Measurements from ENCODE around the gene TAF1A.
"Not testable (repeated sequence)": the region's sequence is repeated elsewhere in the genome, so short reads cannot be mapped to it uniquely, and the experiment has no call there.

The TAF1A gene

GRCh38 chr1:222620566-222620965 is 30.8 kb upstream of the TAF1A start:
- Histone ChIP-seq H3K4me3 (ENCODE audit: insufficient read depth, low read depth, low read length) (no peak overlapping the region), H3K27ac (ENCODE audit: insufficient read depth, low read depth, low read length, poor library complexity, severe bottlenecking) (no peak overlapping the region), H3K4me1 (ENCODE audit: control insufficient read depth, insufficient read depth, low read length) (peaks cover 11% of the 10 kb centered on the region), H3K36me3 (ENCODE audit: control insufficient read depth, insufficient read depth, low read length) (peaks cover 3% of the 10 kb centered on the region), H3K27me3 (ENCODE audit: control insufficient read depth, insufficient read depth, low read length, poor library complexity, severe bottlenecking) (peaks cover 13% of the 10 kb centered on the region), H3K9me3 (ENCODE audit: control insufficient read depth, low read length) (no peaks in the 10 kb centered on the region)
- 94 to 96% methylated on average over 2 of the region's 2 CpGs for WGBS, 2 experiments

- WGBS, 2 experiments, result 15 to 22% methylated on average over 19 to 20 of the region's 20 CpGs
- H3K36me3 ChIP-seq (ENCODE audit: control insufficient read depth, insufficient read depth, low read length), result peaks cover 3% of the 10 kb centered on the region
- H3K4me1 ChIP-seq (ENCODE audit: control insufficient read depth, insufficient read depth, low read length), result peaks cover 11% of the 10 kb centered on the region
- H3K27me3 ChIP-seq (ENCODE audit: control insufficient read depth, insufficient read depth, low read length, poor library complexity, severe bottlenecking), result peaks cover 17% of the 10 kb centered on the region
- H3K27ac ChIP-seq (ENCODE audit: insufficient read depth, low read depth, low read length, poor library complexity, severe bottlenecking), result no peak overlapping the region
- no peaks in the 10 kb centered on the region for H3K9me3 ChIP-seq (ENCODE audit: control insufficient read depth, low read length)
- H3K4me3 ChIP-seq (ENCODE audit: insufficient read depth, low read depth, low read length), result peak overlapping the region; percentile 86
Observed at GRCh38 chr1:222618880-222619596, 29.3 kb upstream of the TAF1A start.

GRCh38 chr1:222618001-222618879 is 28.5 kb upstream of the TAF1A start, which contains the start of gene MIA3:
MIA3 (plus strand) TSS chr1:222618097; CDS start chr1:222618111, 14 bp downstream.
- H3K4me1 ChIP-seq (ENCODE audit: control insufficient read depth, insufficient read depth, low read length), result peaks cover 11% of the 10 kb centered on the region
- 0% methylated on average over 81 of the region's 81 CpGs for WGBS, 2 experiments
- no peaks in the 10 kb centered on the region for H3K9me3 ChIP-seq (ENCODE audit: control insufficient read depth, low read length)
- no peak within 1 kb of the TSS for H3K27ac ChIP-seq (ENCODE audit: insufficient read depth, low read depth, low read length, poor library complexity, severe bottlenecking)
- peaks cover 3% of the 10 kb centered on the region for H3K36me3 ChIP-seq (ENCODE audit: control insufficient read depth, insufficient read depth, low read length)
- peak within 1 kb of the TSS; percentile 86 for H3K4me3 ChIP-seq (ENCODE audit: insufficient read depth, low read depth, low read length)
- peaks cover 24% of the 10 kb centered on the region for H3K27me3 ChIP-seq (ENCODE audit: control insufficient read depth, insufficient read depth, low read length, poor library complexity, severe bottlenecking)

- 4 to 5% methylated on average over 30 to 37 of the region's 37 CpGs for WGBS, 2 experiments
- H3K27ac ChIP-seq (ENCODE audit: insufficient read depth, low read depth, low read length, poor library complexity, severe bottlenecking), result no peak overlapping the region
- peaks cover 11% of the 10 kb centered on the region for H3K4me1 ChIP-seq (ENCODE audit: control insufficient read depth, insufficient read depth, low read length)
- peak overlapping the region; percentile 33 for H3K4me3 ChIP-seq (ENCODE audit: insufficient read depth, low read depth, low read length)
- H3K27me3 ChIP-seq (ENCODE audit: control insufficient read depth, insufficient read depth, low read length, poor library complexity, severe bottlenecking), result peaks cover 32% of the 10 kb centered on the region
- H3K36me3 ChIP-seq (ENCODE audit: control insufficient read depth, insufficient read depth, low read length), result peaks cover under 1% of the 10 kb centered on the region
- H3K9me3 ChIP-seq (ENCODE audit: control insufficient read depth, low read length), result no peaks in the 10 kb centered on the region
Observed at GRCh38 chr1:222617367-222617951, 27.7 kb upstream of the TAF1A start.

- Histone ChIP-seq H3K36me3 (ENCODE audit: control insufficient read depth, insufficient read depth, low read length) (no peaks in the 10 kb centered on the region), H3K9me3 (ENCODE audit: control insufficient read depth, low read length) (no peaks in the 10 kb centered on the region), H3K4me3 (ENCODE audit: insufficient read depth, low read depth, low read length) (no peak overlapping the region), H3K27me3 (ENCODE audit: control insufficient read depth, insufficient read depth, low read length, poor library complexity, severe bottlenecking) (peaks cover 35% of the 10 kb centered on the region), H3K27ac (ENCODE audit: insufficient read depth, low read depth, low read length, poor library complexity, severe bottlenecking) (no peak overlapping the region), H3K4me1 (ENCODE audit: control insufficient read depth, insufficient read depth, low read length) (peaks cover 11% of the 10 kb centered on the region)
- WGBS, 2 experiments, result 97 to 99% methylated on average over 4 to 5 of the region's 5 CpGs
Observed at GRCh38 chr1:222616525-222616924, 26.8 kb upstream of the TAF1A start.

- no peak overlapping the region for H3K27ac ChIP-seq (ENCODE audit: insufficient read depth, low read depth, low read length, poor library complexity, severe bottlenecking)
- peaks cover 35% of the 10 kb centered on the region for H3K27me3 ChIP-seq (ENCODE audit: control insufficient read depth, insufficient read depth, low read length, poor library complexity, severe bottlenecking)
- no peak overlapping the region for H3K4me3 ChIP-seq (ENCODE audit: insufficient read depth, low read depth, low read length)
- 83 to 85% methylated on average over 1 of the region's 1 CpG for WGBS, 2 experiments
- no peaks in the 10 kb centered on the region for H3K36me3 ChIP-seq (ENCODE audit: control insufficient read depth, insufficient read depth, low read length)
- no peaks in the 10 kb centered on the region for H3K4me1 ChIP-seq (ENCODE audit: control insufficient read depth, insufficient read depth, low read length)
- no peaks in the 10 kb centered on the region for H3K9me3 ChIP-seq (ENCODE audit: control insufficient read depth, low read length)
Observed at GRCh38 chr1:222613627-222614026, 23.9 kb upstream of the TAF1A start.

GRCh38 chr1:222610728-222611127 is 21.0 kb upstream of the TAF1A start:
- Histone ChIP-seq H3K27me3 (ENCODE audit: control insufficient read depth, insufficient read depth, low read length, poor library complexity, severe bottlenecking) (peaks cover 23% of the 10 kb centered on the region), H3K4me1 (ENCODE audit: control insufficient read depth, insufficient read depth, low read length) (no peaks in the 10 kb centered on the region), H3K4me3 (ENCODE audit: insufficient read depth, low read depth, low read length) (no peak overlapping the region), H3K27ac (ENCODE audit: insufficient read depth, low read depth, low read length, poor library complexity, severe bottlenecking) (no peak overlapping the region), H3K9me3 (ENCODE audit: control insufficient read depth, low read length) (no peaks in the 10 kb centered on the region), H3K36me3 (ENCODE audit: control insufficient read depth, insufficient read depth, low read length) (no peaks in the 10 kb centered on the region)
- 87% methylated on average over 1 of the region's 2 CpGs; no CpG with 5 or more reads in 1 of the 2 experiments for WGBS, 2 experiments

- H3K27me3 ChIP-seq (ENCODE audit: control insufficient read depth, insufficient read depth, low read length, poor library complexity, severe bottlenecking), result peaks cover 18% of the 10 kb centered on the region
- H3K36me3 ChIP-seq (ENCODE audit: control insufficient read depth, insufficient read depth, low read length); H3K9me3 ChIP-seq (ENCODE audit: control insufficient read depth, low read length); H3K27ac ChIP-seq (ENCODE audit: insufficient read depth, low read depth, low read length, poor library complexity, severe bottlenecking); H3K4me3 ChIP-seq (ENCODE audit: insufficient read depth, low read depth, low read length); H3K4me1 ChIP-seq (ENCODE audit: control insufficient read depth, insufficient read depth, low read length): not testable (repeated sequence)
- WGBS, 2 experiments, result 50 to 78% methylated on average over 1 of the region's 1 CpG
Observed at GRCh38 chr1:222609111-222609510, 19.4 kb upstream of the TAF1A start.

GRCh38 chr1:222606757-222607156 is 17.0 kb upstream of the TAF1A start:
- no peak overlapping the region for H3K27ac ChIP-seq (ENCODE audit: insufficient read depth, low read depth, low read length, poor library complexity, severe bottlenecking)
- H3K4me1 ChIP-seq (ENCODE audit: control insufficient read depth, insufficient read depth, low read length), result no peaks in the 10 kb centered on the region
- no peaks in the 10 kb centered on the region for H3K27me3 ChIP-seq (ENCODE audit: control insufficient read depth, insufficient read depth, low read length, poor library complexity, severe bottlenecking)
- H3K4me3 ChIP-seq (ENCODE audit: insufficient read depth, low read depth, low read length), result no peak overlapping the region
- no peaks in the 10 kb centered on the region for H3K9me3 ChIP-seq (ENCODE audit: control insufficient read depth, low read length)
- H3K36me3 ChIP-seq (ENCODE audit: control insufficient read depth, insufficient read depth, low read length), result no peaks in the 10 kb centered on the region
- 84 to 87% methylated on average over 1 of the region's 1 CpG for WGBS, 2 experiments

- H3K27ac ChIP-seq (ENCODE audit: insufficient read depth, low read depth, low read length, poor library complexity, severe bottlenecking), result no peak overlapping the region
- WGBS, 2 experiments, result 85 to 93% methylated on average over 2 to 3 of the region's 3 CpGs
- no peaks in the 10 kb centered on the region for H3K9me3 ChIP-seq (ENCODE audit: control insufficient read depth, low read length)
- H3K36me3 ChIP-seq (ENCODE audit: control insufficient read depth, insufficient read depth, low read length), result no peaks in the 10 kb centered on the region
- peaks cover 6% of the 10 kb centered on the region for H3K27me3 ChIP-seq (ENCODE audit: control insufficient read depth, insufficient read depth, low read length, poor library complexity, severe bottlenecking)
- no peaks in the 10 kb centered on the region for H3K4me1 ChIP-seq (ENCODE audit: control insufficient read depth, insufficient read depth, low read length)
- H3K4me3 ChIP-seq (ENCODE audit: insufficient read depth, low read depth, low read length), result no peak overlapping the region
Observed at GRCh38 chr1:222601257-222601656, 11.5 kb upstream of the TAF1A start.
